GM12878 (cell line): ENCODE measurements around the gene PLTP. TPM values are rescaled to one million over a fixed set of nuclear protein-coding genes. Genes with fewer than 3 reads are reported as not detected.

Experiments used
- ATAC-seq: fragments of 200-7000 bp; cut with Tn5 transposase; 3 replicates; pipeline ENCODE4 v1.9.1; 2020; ENCODE audit warnings: mild to moderate bottlenecking, moderate library complexity
- BruUV-seq: library from RNA; stranded (reverse); fragments of 400-500 nt; replicated peaks from 2 replicates; lab custom pipeline; 2021; lab: Mats Ljungman, UMichigan
- CTCF ChIA-PET: fragments of 300-600 bp; sonication (Branson Sonifier 250); formaldehyde crosslinking; extraction: SDS; loops from one replicate; lab custom pipeline; 2021; ENCODE audit warnings: inconsistent platforms; lab: Yijun Ruan, JAX
- POLR2A ChIA-PET: fragments of 350-600 bp; formaldehyde crosslinking; extraction: SDS; loops from one replicate; lab custom pipeline; 2021; ENCODE audit warnings: inconsistent platforms; lab: Charles Lee
- RAD21 ChIA-PET: fragments of 300-600 bp; sonication (Branson Sonifier 250); formaldehyde crosslinking; loops from one replicate; lab custom pipeline; 2023; ENCODE audit warnings: antibody characterized with exemption; ENCODE audit not compliant: unreplicated experiment; lab: Charles Lee
- SMC1A ChIA-PET: fragments of 300-600 bp; sonication (Branson Sonifier 250); formaldehyde crosslinking; loops from one replicate; lab custom pipeline; 2023; ENCODE audit not compliant: unreplicated experiment, uncharacterized antibody; lab: Charles Lee
- DNase-seq: peaks from one replicate; pipeline ENCODE4 v3.0.0-alpha.2; 2011; ENCODE audit warnings: low read depth, low spot score
- FAIRE-seq: peaks from 3 replicates; lab custom pipeline; 2011; peaks lifted over from hg19 to GRCh38; lab: Jason Lieb, UNC
- H2AFZ ChIP-seq: 2 replicates; pipeline ENCODE4 v1.6.0; 2011; ENCODE audit warnings: low read depth, low read length, control low read depth; ENCODE audit not compliant: control insufficient read depth
- H3K27ac ChIP-seq: 2 replicates; pipeline ENCODE4 v1.5.1; 2011; ENCODE audit warnings: control low read depth; ENCODE audit not compliant: control insufficient read depth, insufficient read depth
- H3K27me3 ChIP-seq, 2 experiments: replicated peaks in 1 of 2; 2 replicates each; pipeline versions ENCODE4 v1.6.0 to v1.6.1; 2011; ENCODE audit warnings: low read length in 1 of 2; ENCODE audit not compliant: control insufficient read depth in 2 of 2, insufficient read depth in 2 of 2
- H3K36me3 ChIP-seq, 2 experiments: 2 replicates each; pipeline ENCODE4 v1.5.1; 2011; ENCODE audit warnings: low read length in 1 of 2; ENCODE audit not compliant: control insufficient read depth in 2 of 2, insufficient read depth in 2 of 2
- H3K4me1 ChIP-seq: 2 replicates; pipeline ENCODE4 v1.6.1; 2011; ENCODE audit warnings: mild to moderate bottlenecking, low read length, moderate library complexity, mixed read lengths; ENCODE audit not compliant: control insufficient read depth, insufficient read depth
- H3K4me2 ChIP-seq: 2 replicates; pipeline ENCODE4 v1.6.0; 2011; ENCODE audit warnings: control low read depth; ENCODE audit not compliant: control insufficient read depth, insufficient read depth
- H3K4me3 ChIP-seq: fragments of 200-600 bp; sonication (generic); 2 replicates; pipeline ENCODE4 v1.5.1; 2016
- H3K79me2 ChIP-seq: 2 replicates; pipeline ENCODE4 v1.6.0; 2011; ENCODE audit warnings: low read length; ENCODE audit not compliant: control insufficient read depth, insufficient read depth
- H3K9ac ChIP-seq: 2 replicates; pipeline ENCODE4 v1.8.0; 2011; ENCODE audit warnings: low read length, control low read depth, mixed read lengths; ENCODE audit not compliant: control insufficient read depth, insufficient read depth
- H3K9me3 ChIP-seq: replicated peaks from 3 replicates; pipeline ENCODE4 v1.5.1; 2011; ENCODE audit warnings: mild to moderate bottlenecking, low read length; ENCODE audit not compliant: control insufficient read depth, insufficient read depth
- H4K20me1 ChIP-seq: 2 replicates; pipeline ENCODE4 v1.6.0; 2011; ENCODE audit not compliant: control insufficient read depth, insufficient read depth
- CREB1 ChIP-seq: IDR thresholded peaks from 2 replicates; pipeline ENCODE4 v1.6.1; 2012; ENCODE audit warnings: low read depth, mild to moderate bottlenecking, inconsistent platforms
- ETV6 ChIP-seq, 2 experiments: fragments of 450-650 bp in 1 of 2; IDR thresholded peaks in 1 of 2; conservative IDR thresholded peaks in 1 of 2; 2 replicates each; pipeline ENCODE4 v1.6.1; 2014; ENCODE audit warnings: antibody characterized with exemption in 1 of 2, borderline replicate concordance in 1 of 2, low read depth in 1 of 2, mild to moderate bottlenecking in 1 of 2, moderate library complexity in 1 of 2
- MTA3 ChIP-seq: IDR thresholded peaks from 2 replicates; pipeline ENCODE4 v1.6.1; 2012; ENCODE audit warnings: low read length, inconsistent platforms, borderline replicate concordance
- POU2F2 ChIP-seq: IDR thresholded peaks from 3 replicates; pipeline ENCODE4 v1.6.1; 2011; ENCODE audit warnings: low read depth, mild to moderate bottlenecking, low read length, borderline replicate concordance
- RUNX3 ChIP-seq: IDR thresholded peaks from 2 replicates; pipeline ENCODE4 v1.6.1; 2012; ENCODE audit warnings: low read length, inconsistent platforms
- TARDBP ChIP-seq: IDR thresholded peaks from 2 replicates; pipeline ENCODE4 v1.6.1; 2016; ENCODE audit warnings: borderline replicate concordance
- YBX1 ChIP-seq: fragments of 450-650 bp; IDR thresholded peaks from 2 replicates; pipeline ENCODE4 v1.6.1; 2016; ENCODE audit warnings: antibody characterized with exemption
- ZNF622 ChIP-seq: fragments of 450-650 bp; IDR thresholded peaks from 2 replicates; pipeline ENCODE4 v1.6.1; 2017; ENCODE audit warnings: mild to moderate bottlenecking, inconsistent platforms
- WGBS: methylation state at CpG from one replicate; pipeline ENCODE4 v1.1.6; 2016; ENCODE audit warnings: low lambda C conversion rate; ENCODE audit not compliant: insufficient replicate concordance, insufficient coverage; ENCODE audit errors: missing lambda C conversion rate; 5-methylcytosine and 5-hydroxymethylcytosine counted together
- in situ Hi-C: fragments of 300-500 bp; cut with MboI; formaldehyde crosslinking; loops from 9 replicates; pipeline ENCODE4 v1.14.3; 2018; ENCODE audit warnings: mixed read lengths
- intact Hi-C: fragments of 100-400 bp; cut with micrococcal nuclease; formaldehyde crosslinking; loops from one replicate; pipeline ENCODE4 v1.14.2; 2022; ENCODE audit not compliant: unreplicated experiment
- polyA plus RNA-seq, 11 experiments: library from polyadenylated mRNA; depleted of rRNA in 4 of 11; unstranded in 6 of 11; stranded (reverse) in 5 of 11; fragments of >200 nt; fragmentation: Nextera tagmentation in 4 of 11; fragmentation: Illumina TruSeq in 1 of 11; extraction: Ambion mirVana in 4 of 11; extraction: Trizol in 1 of 11; gene quantifications; 1 replicate in 1 of 11; 2 replicates in 10 of 11; pipeline versions ENCODE4 v1.2.1 to v1.2.3, GENCODE V29; 2011 to 2016; ENCODE audit warnings: inconsistent platforms in 2 of 11, missing spikeins in 2 of 11, low read depth in 1 of 11
- total RNA-seq, 4 experiments: library from RNA; depleted of rRNA in 3 of 4; stranded (reverse); fragments of >200 nt in 3 of 4; fragmentation: Illumina TruSeq in 1 of 4; extraction: Trizol in 1 of 4; gene quantifications; 2 replicates each; pipeline versions ENCODE4 v1.2.1 to v1.2.3, GENCODE V29; 2013 to 2021
- TF ChIP-seq, protein P1 (sequence below): fragments of 450-650 bp; IDR thresholded peaks from 2 replicates; pipeline ENCODE4 v1.6.1; 2017; ENCODE audit warnings: mild to moderate bottlenecking, moderate library complexity
- TF ChIP-seq, protein P2 (sequence below): IDR thresholded peaks from 2 replicates; pipeline ENCODE4 v1.6.1; 2011; ENCODE audit warnings: mild to moderate bottlenecking, low read depth, low read length, moderate library complexity; ENCODE audit not compliant: insufficient replicate concordance
- TF ChIP-seq, protein P3 (sequence below): fragments of 450-650 bp; conservative IDR thresholded peaks from 2 replicates; pipeline ENCODE4 v1.6.1; 2017; ENCODE audit warnings: mild to moderate bottlenecking, moderate library complexity

The PLTP gene
- total and polyA plus RNA-seq, 10 of the 15 experiments (the other 5 are each of a cell fraction or from before 2014, with no cell fraction given) = 1.6 to 17.0 (median 7.6) TPM

DNA sequence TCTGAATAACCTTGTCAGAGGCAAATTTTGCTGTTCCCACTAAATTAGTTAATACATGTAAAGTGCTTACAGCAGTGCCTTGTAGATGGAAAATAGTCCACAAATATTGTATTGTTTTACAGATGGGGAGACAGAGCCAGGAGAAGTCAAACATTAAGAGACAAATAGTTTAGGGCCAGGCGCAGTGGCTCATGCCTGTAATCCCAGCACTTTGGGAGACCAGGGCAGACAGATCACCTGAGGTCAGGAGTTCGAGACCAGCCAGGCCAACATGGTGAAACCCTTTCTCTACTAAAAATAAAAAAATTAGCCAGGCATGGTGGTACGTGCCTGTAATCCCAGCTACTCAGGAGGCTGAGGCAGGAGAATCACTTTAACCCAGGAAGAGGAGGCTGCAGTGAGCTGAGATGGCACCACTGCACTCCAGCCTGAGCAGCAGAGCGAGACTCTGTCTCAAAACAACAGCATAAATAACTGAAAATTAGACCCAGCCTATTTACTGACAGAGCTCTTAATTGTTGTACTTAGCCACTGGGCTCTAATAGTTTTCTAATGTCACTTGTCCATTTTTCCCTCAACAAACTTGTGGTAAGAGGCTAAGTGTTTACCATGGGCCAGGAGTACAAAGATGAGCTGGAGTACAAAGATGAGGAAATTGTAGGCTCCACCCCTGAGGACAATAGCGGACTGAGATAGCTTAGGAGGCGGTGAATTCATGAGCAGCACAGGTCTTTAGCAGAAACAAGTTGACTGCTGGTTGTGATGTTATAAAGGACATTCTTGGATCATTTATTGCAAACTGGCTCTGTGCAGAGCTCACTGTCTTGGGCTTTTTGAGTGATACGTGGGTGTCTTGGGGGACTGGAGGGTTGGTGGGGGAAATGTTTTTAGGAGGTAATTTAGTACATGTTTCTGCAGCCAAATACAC is 48.1 kb downstream of the PLTP start:
- WGBS = 86% methylated on average over 7 of the region's 7 CpGs
- Histone ChIP-seq H4K20me1 (no peaks in the 10 kb centered on the region), H3K9ac (no peak overlapping the region), H3K79me2 (no peaks in the 10 kb centered on the region), H3K4me1 (no peaks in the 10 kb centered on the region), H3K4me2 (no peak overlapping the region), H3K9me3 (no peaks in the 10 kb centered on the region), H3K36me3 (no peaks in the 10 kb centered on the region), H3K27me3 (no peaks in the 10 kb centered on the region), H2AFZ (no peak overlapping the region), H3K27ac (no peak overlapping the region), H3K4me3 (no peak overlapping the region)
- SMC1A ChIA-PET = interaction anchor here (0.8 to 0.9 kb wide), 2 partner anchors 14 to 46 kb away, joined by 3 read pairs; no protein-coding TSS in a partner anchor
- in situ Hi-C loops (no loop called here), intact Hi-C loops (no loop called here)
- POLR2A ChIA-PET = interaction anchor here (0.6 to 1.5 kb wide), 3 partner anchors 9 to 79 kb away, joined by 3 read pairs; partner anchors contain the start of gene ZSWIM1
- RAD21 ChIA-PET = interaction anchor here (0.7 kb wide), 1 partner anchor 74 kb away, joined by 4 read pairs; no protein-coding TSS in a partner anchor
- ATAC-seq (no peak), DNase-seq (no peak), FAIRE-seq (no peak)
- CTCF ChIA-PET = interaction anchor here (1.3 kb wide), 1 partner anchor 11 kb away, joined by 3 read pairs; no protein-coding TSS in a partner anchor
- no TSS peak for BruUV-seq
- TF ChIP-seq MTA3 = no peak
- TF ChIP-seq POU2F2 = no peak
- no peak for TF ChIP-seq YBX1
- no peak for TF ChIP-seq ZNF622
- TF ChIP-seq ETV6 (conservative IDR thresholded peaks at IDR 0.05 in 1 of 2, IDR thresholded peaks at IDR 0.05 in 1 of 2; ENCODE audit: borderline replicate concordance in 1 of 2, low read depth in 1 of 2) = no peak
- no peak for TF ChIP-seq TARDBP
- TF ChIP-seq, protein P1, sequence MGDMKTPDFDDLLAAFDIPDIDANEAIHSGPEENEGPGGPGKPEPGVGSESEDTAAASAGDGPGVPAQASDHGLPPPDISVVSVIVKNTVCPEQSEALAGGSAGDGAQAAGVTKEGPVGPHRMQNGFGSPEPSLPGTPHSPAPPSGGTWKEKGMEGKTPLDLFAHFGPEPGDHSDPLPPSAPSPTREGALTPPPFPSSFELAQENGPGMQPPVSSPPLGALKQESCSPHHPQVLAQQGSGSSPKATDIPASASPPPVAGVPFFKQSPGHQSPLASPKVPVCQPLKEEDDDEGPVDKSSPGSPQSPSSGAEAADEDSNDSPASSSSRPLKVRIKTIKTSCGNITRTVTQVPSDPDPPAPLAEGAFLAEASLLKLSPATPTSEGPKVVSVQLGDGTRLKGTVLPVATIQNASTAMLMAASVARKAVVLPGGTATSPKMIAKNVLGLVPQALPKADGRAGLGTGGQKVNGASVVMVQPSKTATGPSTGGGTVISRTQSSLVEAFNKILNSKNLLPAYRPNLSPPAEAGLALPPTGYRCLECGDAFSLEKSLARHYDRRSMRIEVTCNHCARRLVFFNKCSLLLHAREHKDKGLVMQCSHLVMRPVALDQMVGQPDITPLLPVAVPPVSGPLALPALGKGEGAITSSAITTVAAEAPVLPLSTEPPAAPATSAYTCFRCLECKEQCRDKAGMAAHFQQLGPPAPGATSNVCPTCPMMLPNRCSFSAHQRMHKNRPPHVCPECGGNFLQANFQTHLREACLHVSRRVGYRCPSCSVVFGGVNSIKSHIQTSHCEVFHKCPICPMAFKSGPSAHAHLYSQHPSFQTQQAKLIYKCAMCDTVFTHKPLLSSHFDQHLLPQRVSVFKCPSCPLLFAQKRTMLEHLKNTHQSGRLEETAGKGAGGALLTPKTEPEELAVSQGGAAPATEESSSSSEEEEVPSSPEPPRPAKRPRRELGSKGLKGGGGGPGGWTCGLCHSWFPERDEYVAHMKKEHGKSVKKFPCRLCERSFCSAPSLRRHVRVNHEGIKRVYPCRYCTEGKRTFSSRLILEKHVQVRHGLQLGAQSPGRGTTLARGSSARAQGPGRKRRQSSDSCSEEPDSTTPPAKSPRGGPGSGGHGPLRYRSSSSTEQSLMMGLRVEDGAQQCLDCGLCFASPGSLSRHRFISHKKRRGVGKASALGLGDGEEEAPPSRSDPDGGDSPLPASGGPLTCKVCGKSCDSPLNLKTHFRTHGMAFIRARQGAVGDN = no peak
- TF ChIP-seq, protein P2, sequence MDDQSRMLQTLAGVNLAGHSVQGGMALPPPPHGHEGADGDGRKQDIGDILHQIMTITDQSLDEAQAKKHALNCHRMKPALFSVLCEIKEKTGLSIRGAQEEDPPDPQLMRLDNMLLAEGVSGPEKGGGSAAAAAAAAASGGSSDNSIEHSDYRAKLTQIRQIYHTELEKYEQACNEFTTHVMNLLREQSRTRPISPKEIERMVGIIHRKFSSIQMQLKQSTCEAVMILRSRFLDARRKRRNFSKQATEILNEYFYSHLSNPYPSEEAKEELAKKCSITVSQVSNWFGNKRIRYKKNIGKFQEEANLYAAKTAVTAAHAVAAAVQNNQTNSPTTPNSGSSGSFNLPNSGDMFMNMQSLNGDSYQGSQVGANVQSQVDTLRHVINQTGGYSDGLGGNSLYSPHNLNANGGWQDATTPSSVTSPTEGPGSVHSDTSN = no peak
- TF ChIP-seq CREB1 = no peak
- TF ChIP-seq, protein P3, sequence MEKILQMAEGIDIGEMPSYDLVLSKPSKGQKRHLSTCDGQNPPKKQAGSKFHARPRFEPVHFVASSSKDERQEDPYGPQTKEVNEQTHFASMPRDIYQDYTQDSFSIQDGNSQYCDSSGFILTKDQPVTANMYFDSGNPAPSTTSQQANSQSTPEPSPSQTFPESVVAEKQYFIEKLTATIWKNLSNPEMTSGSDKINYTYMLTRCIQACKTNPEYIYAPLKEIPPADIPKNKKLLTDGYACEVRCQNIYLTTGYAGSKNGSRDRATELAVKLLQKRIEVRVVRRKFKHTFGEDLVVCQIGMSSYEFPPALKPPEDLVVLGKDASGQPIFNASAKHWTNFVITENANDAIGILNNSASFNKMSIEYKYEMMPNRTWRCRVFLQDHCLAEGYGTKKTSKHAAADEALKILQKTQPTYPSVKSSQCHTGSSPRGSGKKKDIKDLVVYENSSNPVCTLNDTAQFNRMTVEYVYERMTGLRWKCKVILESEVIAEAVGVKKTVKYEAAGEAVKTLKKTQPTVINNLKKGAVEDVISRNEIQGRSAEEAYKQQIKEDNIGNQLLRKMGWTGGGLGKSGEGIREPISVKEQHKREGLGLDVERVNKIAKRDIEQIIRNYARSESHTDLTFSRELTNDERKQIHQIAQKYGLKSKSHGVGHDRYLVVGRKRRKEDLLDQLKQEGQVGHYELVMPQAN = no peak
- TF ChIP-seq RUNX3 = no peak
